H9 (cell line): Measurements from ENCODE around the gene UGT1A7. TPM values are rescaled to one million over a fixed set of nuclear protein-coding genes. Genes with fewer than 3 reads are reported as not detected.

Experiments
- DNase-seq: peaks from one replicate; pipeline ENCODE4 v3.0.0-alpha.2; 2017
- H2AFZ ChIP-seq: one replicate; pipeline ENCODE4 v1.6.1; 2013; ENCODE audit warnings: mild to moderate bottlenecking, low read length, control low read depth, moderate library complexity
- H2AK5ac ChIP-seq: 2 replicates; pipeline ENCODE4 v1.6.1; 2013; ENCODE audit warnings: low read length, control low read depth, mixed read lengths; ENCODE audit not compliant: insufficient read length
- H2BK120ac ChIP-seq: one replicate; pipeline ENCODE4 v1.6.1; 2013; ENCODE audit warnings: low read depth, mild to moderate bottlenecking, low read length, control low read depth, inconsistent platforms; ENCODE audit not compliant: poor library complexity, severe bottlenecking
- H2BK12ac ChIP-seq: 2 replicates; pipeline ENCODE4 v1.6.1; 2013; ENCODE audit warnings: low read length, control low read depth, mixed read lengths, low read depth; ENCODE audit not compliant: insufficient read length
- H2BK15ac ChIP-seq: 2 replicates; pipeline ENCODE4 v1.6.1; 2013; ENCODE audit warnings: low read depth, low read length, control low read depth
- H2BK20ac ChIP-seq: one replicate; pipeline ENCODE4 v1.6.1; 2013; ENCODE audit warnings: low read depth, mild to moderate bottlenecking, low read length, control low read depth, inconsistent platforms; ENCODE audit not compliant: poor library complexity, severe bottlenecking
- H2BK5ac ChIP-seq: 2 replicates; pipeline ENCODE4 v1.6.1; 2013; ENCODE audit warnings: low read length, control low read depth, mixed read lengths; ENCODE audit not compliant: insufficient read length
- H3K14ac ChIP-seq: 2 replicates; pipeline ENCODE4 v1.6.1; 2013; ENCODE audit warnings: low read length, control low read depth; ENCODE audit not compliant: insufficient read depth
- H3K18ac ChIP-seq: 2 replicates; pipeline ENCODE4 v1.6.1; 2013; ENCODE audit warnings: low read depth, mild to moderate bottlenecking, mixed read lengths, low read length, control low read depth; ENCODE audit not compliant: insufficient read length
- H3K23ac ChIP-seq: 2 replicates; pipeline ENCODE4 v1.6.1; 2013; ENCODE audit warnings: low read length, control low read depth, mixed read lengths, low read depth; ENCODE audit not compliant: insufficient read length
- H3K23me2 ChIP-seq: 2 replicates; pipeline ENCODE4 v1.6.1; 2013; ENCODE audit warnings: low read depth, mild to moderate bottlenecking, mixed read lengths, low read length, control low read depth; ENCODE audit not compliant: insufficient read length, poor library complexity, severe bottlenecking
- H3K27ac ChIP-seq: 2 replicates; pipeline ENCODE4 v1.5.1; 2013; ENCODE audit warnings: low read length, control low read depth, mixed read lengths, low read depth; ENCODE audit not compliant: insufficient read length
- H3K27me3 ChIP-seq: 2 replicates; pipeline ENCODE4 v1.6.1; 2013; ENCODE audit warnings: low read length, control low read depth, inconsistent platforms; ENCODE audit not compliant: insufficient read depth
- H3K4ac ChIP-seq: 2 replicates; pipeline ENCODE4 v1.6.1; 2013; ENCODE audit warnings: low read depth, mild to moderate bottlenecking, control low read depth, inconsistent platforms, low read length, moderate library complexity
- H3K4me1 ChIP-seq: 2 replicates; pipeline ENCODE4 v1.6.1; 2013; ENCODE audit warnings: low read length, control low read depth, inconsistent platforms; ENCODE audit not compliant: insufficient read depth
- H3K4me2 ChIP-seq: 2 replicates; pipeline ENCODE4 v1.6.1; 2013; ENCODE audit warnings: low read length, control low read depth, mixed read lengths; ENCODE audit not compliant: insufficient read length, insufficient read depth
- H3K56ac ChIP-seq: 2 replicates; pipeline ENCODE4 v1.6.1; 2013; ENCODE audit warnings: low read depth, mild to moderate bottlenecking, mixed read lengths, low read length, control low read depth; ENCODE audit not compliant: insufficient read length
- H3K79me1 ChIP-seq: 2 replicates; pipeline ENCODE4 v1.6.1; 2013; ENCODE audit warnings: low read depth, mild to moderate bottlenecking, moderate library complexity, low read length, control low read depth, inconsistent platforms; ENCODE audit not compliant: insufficient read depth, poor library complexity, severe bottlenecking
- H3K79me2 ChIP-seq: 2 replicates; pipeline ENCODE4 v1.6.1; 2013; ENCODE audit warnings: low read length, control low read depth, inconsistent platforms; ENCODE audit not compliant: insufficient read depth
- H3K9ac ChIP-seq: 2 replicates; pipeline ENCODE4 v1.6.1; 2013; ENCODE audit warnings: low read length, control low read depth, mixed read lengths; ENCODE audit not compliant: insufficient read length; ENCODE audit errors: extremely low read depth
- H3K9me3 ChIP-seq: one replicate; pipeline ENCODE4 v1.6.1; 2013; ENCODE audit warnings: low read depth, low read length, inconsistent platforms; ENCODE audit not compliant: control insufficient read depth
- H3T11ph ChIP-seq: one replicate; pipeline ENCODE4 v1.6.1; 2013; ENCODE audit warnings: mild to moderate bottlenecking, low read length, control low read depth, inconsistent platforms
- H4K20me1 ChIP-seq: one replicate; pipeline ENCODE4 v1.6.1; 2013; ENCODE audit not compliant: control insufficient read depth, insufficient read length, insufficient read depth
- H4K5ac ChIP-seq: 2 replicates; pipeline ENCODE4 v1.6.1; 2013; ENCODE audit warnings: low read depth, mild to moderate bottlenecking, mixed read lengths, low read length, control low read depth; ENCODE audit not compliant: insufficient read length
- H4K8ac ChIP-seq: replicated peaks from 2 replicates; pipeline ENCODE4 v1.6.1; 2013; ENCODE audit warnings: low read length, control low read depth, mixed read lengths, low read depth; ENCODE audit not compliant: insufficient read length
- H4K91ac ChIP-seq: 2 replicates; pipeline ENCODE4 v1.6.1; 2013; ENCODE audit warnings: low read depth, mild to moderate bottlenecking, moderate library complexity, mixed read lengths, low read length, control low read depth; ENCODE audit not compliant: insufficient read length
- H3K27ac Mint-ChIP-seq, 3 experiments: 2 replicates in 2 of 3; 3 replicates in 1 of 3; pipeline ENCODE4 v1.8.0; 2020 to 2021; ENCODE audit warnings: mixed read lengths in 3 of 3, mild to moderate bottlenecking in 1 of 3, moderate library complexity in 1 of 3
- H3K27me3 Mint-ChIP-seq: 2 replicates; pipeline ENCODE4 v1.8.0; 2021; ENCODE audit warnings: low read depth, mild to moderate bottlenecking, moderate library complexity, mixed read lengths
- H3K36me3 Mint-ChIP-seq, 3 experiments: 2 replicates in 2 of 3; 3 replicates in 1 of 3; pipeline ENCODE4 v1.8.0; 2020 to 2021; ENCODE audit warnings: low read depth in 3 of 3, mixed read lengths in 3 of 3; ENCODE audit not compliant: insufficient read depth in 1 of 3
- H3K4me1 Mint-ChIP-seq, 2 experiments: 2 replicates each; pipeline ENCODE4 v1.8.0; 2020; ENCODE audit warnings: mixed read lengths in 2 of 2
- H3K4me3 Mint-ChIP-seq, 2 experiments: 2 replicates in 1 of 2; 3 replicates in 1 of 2; pipeline ENCODE4 v1.8.0; 2020 to 2021; ENCODE audit warnings: mild to moderate bottlenecking in 2 of 2, mixed read lengths in 2 of 2, moderate library complexity in 1 of 2
- H3K9me3 Mint-ChIP-seq, 2 experiments: 2 replicates in 1 of 2; 3 replicates in 1 of 2; pipeline ENCODE4 v1.8.0; 2020; ENCODE audit warnings: mild to moderate bottlenecking in 2 of 2, mixed read lengths in 2 of 2, moderate library complexity in 1 of 2
- WGBS: extraction: QIAGEN DNeasy Blood & Tissue Kit; methylation state at CpG from one replicate; pipeline ENCODE4 v1.1.7; 2013; ENCODE audit warnings: missing lambda C conversion rate, low lambda C conversion rate, mixed read lengths; ENCODE audit not compliant: insufficient read length; ENCODE audit errors: extremely low coverage; 5-methylcytosine and 5-hydroxymethylcytosine counted together
- total RNA-seq: library from RNA; stranded (reverse); gene quantifications from 2 replicates; pipeline ENCODE4 v1.2.1, GENCODE V29; 2021
- TF ChIP-seq, protein P1 (sequence below): fragments of 200-600 bp; sonication (generic); conservative IDR thresholded peaks from 3 replicates; pipeline ENCODE4 v1.8.0; 2021; ENCODE audit warnings: antibody characterized with exemption, mild to moderate bottlenecking

Gene UGT1A7
- total RNA-seq, 1 experiment from 2014 or later = not detected

DNA sequence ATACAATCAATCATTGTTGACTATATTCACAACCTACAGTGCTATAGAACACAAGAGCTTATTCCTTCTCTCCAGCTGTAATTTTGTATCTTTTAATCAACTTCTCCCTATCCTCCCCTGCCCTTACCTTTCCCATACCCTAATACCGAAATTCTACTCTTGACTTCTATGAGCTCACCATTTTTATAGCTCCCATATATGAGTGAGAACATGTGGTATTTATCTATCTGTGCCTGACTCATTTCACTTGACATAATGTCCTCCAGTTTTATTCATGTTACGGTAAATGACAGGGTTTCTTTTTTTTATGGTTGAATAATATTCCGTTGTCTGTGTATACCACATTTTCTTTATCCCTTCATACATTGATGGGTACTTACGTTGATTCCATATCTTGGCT lies 99.1 kb downstream of the UGT1A7 start:
- TF ChIP-seq, protein P1, sequence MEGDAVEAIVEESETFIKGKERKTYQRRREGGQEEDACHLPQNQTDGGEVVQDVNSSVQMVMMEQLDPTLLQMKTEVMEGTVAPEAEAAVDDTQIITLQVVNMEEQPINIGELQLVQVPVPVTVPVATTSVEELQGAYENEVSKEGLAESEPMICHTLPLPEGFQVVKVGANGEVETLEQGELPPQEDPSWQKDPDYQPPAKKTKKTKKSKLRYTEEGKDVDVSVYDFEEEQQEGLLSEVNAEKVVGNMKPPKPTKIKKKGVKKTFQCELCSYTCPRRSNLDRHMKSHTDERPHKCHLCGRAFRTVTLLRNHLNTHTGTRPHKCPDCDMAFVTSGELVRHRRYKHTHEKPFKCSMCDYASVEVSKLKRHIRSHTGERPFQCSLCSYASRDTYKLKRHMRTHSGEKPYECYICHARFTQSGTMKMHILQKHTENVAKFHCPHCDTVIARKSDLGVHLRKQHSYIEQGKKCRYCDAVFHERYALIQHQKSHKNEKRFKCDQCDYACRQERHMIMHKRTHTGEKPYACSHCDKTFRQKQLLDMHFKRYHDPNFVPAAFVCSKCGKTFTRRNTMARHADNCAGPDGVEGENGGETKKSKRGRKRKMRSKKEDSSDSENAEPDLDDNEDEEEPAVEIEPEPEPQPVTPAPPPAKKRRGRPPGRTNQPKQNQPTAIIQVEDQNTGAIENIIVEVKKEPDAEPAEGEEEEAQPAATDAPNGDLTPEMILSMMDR = no peak
- no peak overlapping the region for H2BK20ac ChIP-seq
- H2AFZ ChIP-seq = no peak overlapping the region
- no peak overlapping the region for H2BK5ac ChIP-seq
- no peak overlapping the region for H2BK15ac ChIP-seq
- H2BK120ac ChIP-seq = no peak overlapping the region
- H3K79me1 ChIP-seq = no peaks in the 10 kb centered on the region
- H3K27me3 Mint-ChIP-seq = peaks cover 12% of the 10 kb centered on the region; the same call in 1 of the 2 replicates
- WGBS = 100% methylated on average over 1 of the region's 4 CpGs
- H4K8ac ChIP-seq = no peak overlapping the region
- H3K36me3 Mint-ChIP-seq = peaks cover 1 to 4% (median 1%) of the 10 kb centered on the region in 3 experiments; a peak in 4 of 7 replicates
- no peak overlapping the region for H3K27ac Mint-ChIP-seq
- H4K91ac ChIP-seq = no peak overlapping the region
- H3K23me2 ChIP-seq = no peaks in the 10 kb centered on the region
- no peak overlapping the region for H3K27ac ChIP-seq
- DNase-seq = no peak
- no peaks in the 10 kb centered on the region for H3K4me1 ChIP-seq
- H3K79me2 ChIP-seq = no peaks in the 10 kb centered on the region
- H3K4me2 ChIP-seq = no peak overlapping the region
- no peak overlapping the region for H3K56ac ChIP-seq
- no peaks in the 10 kb centered on the region for H4K20me1 ChIP-seq
- no peak overlapping the region for H2AK5ac ChIP-seq
- H3K9me3 ChIP-seq = peaks cover 4% of the 10 kb centered on the region
- no peak overlapping the region for H3K4ac ChIP-seq
- H3K4me1 Mint-ChIP-seq = no peaks in the 10 kb centered on the region
- H3K4me3 Mint-ChIP-seq = no peak overlapping the region
- H3K27me3 ChIP-seq = no peaks in the 10 kb centered on the region
- H3K18ac ChIP-seq = no peak overlapping the region
- H3T11ph ChIP-seq = no peak overlapping the region
- peaks cover 13 to 22% of the 10 kb centered on the region in 2 experiments; a peak in 4 of 5 replicates for H3K9me3 Mint-ChIP-seq
- H3K23ac ChIP-seq = no peak overlapping the region
- H4K5ac ChIP-seq = no peak overlapping the region
- H2BK12ac ChIP-seq = no peak overlapping the region
- H3K14ac ChIP-seq = no peak overlapping the region
- no peak overlapping the region for H3K9ac ChIP-seq
